ENCODE measurements around the gene PPM1A. TPM values are rescaled to one million over a fixed set of nuclear protein-coding genes. Genes with fewer than 3 reads are reported as not detected.

The PPM1A gene
- total and polyA plus RNA-seq, 9 of the 15 experiments (the other 6 are each of a cell fraction or from before 2014, with no cell fraction given), result 5.5 to 23.9 (median 15.2) TPM

DNA sequence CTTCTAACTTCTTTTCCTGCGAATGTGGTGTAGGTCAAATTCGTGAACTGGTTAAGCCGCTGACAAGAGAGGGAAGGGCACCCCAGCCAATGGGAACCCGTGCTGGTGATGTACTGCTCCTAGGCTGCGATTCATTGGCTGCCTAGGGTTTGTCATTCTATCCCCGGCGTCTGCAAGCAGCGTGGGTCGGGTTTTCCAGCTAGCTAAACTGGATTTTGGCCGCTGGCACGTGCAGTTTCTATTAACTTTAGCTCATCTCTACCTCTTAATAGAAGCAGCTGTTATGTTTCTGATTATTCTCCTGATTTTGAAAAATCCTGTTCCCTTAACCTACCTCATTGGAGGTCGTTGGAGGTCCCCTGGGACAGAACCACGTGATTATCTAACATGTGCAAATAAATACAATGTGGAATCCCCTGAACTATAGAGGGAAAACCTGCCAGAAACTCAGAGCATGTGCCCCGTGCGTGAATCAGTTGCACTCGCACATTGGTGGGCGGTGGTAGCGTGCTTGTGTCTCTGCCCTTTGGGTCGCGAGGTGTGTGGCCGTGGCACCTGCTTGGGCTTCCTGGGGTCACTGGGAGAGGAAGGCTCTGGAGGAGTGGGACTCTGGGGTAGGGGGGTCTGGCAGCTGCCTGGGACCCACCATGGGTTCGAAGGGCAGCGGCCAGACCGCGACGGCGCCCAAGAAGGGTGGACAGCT is 876 bp upstream of the PPM1A start (continued):
- TF ChIP-seq MGA (IDR thresholded peaks at IDR 0.05) (peak; percentile 90), POLR2AphosphoS2 (IDR thresholded peaks at IDR 0.05; ENCODE audit: low read length) (no peak), ARID1B (IDR thresholded peaks at IDR 0.05) (no peak), TCF3 (CRISPR knock-in tag; IDR thresholded peaks at IDR 0.05) (no peak), NBN (IDR thresholded peaks at IDR 0.05; ENCODE audit: low read depth) (no peak), HMGN3 (IDR thresholded peaks at IDR 0.05; ENCODE audit: borderline replicate concordance, extremely low read depth, insufficient read length, low read depth, low read length) (no peak), JUN (IDR thresholded peaks at IDR 0.05; ENCODE audit: borderline replicate concordance, low read depth, low read length) (no peak), JUN (CRISPR knock-in tag; IDR thresholded peaks at IDR 0.05; ENCODE audit: borderline replicate concordance) (no peak), KLF10 (CRISPR knock-in tag; IDR thresholded peaks at IDR 0.05) (no peak), ZKSCAN1 (IDR thresholded peaks at IDR 0.05; ENCODE audit: low read depth, low read length) (no peak), MAFG (tag; conservative IDR thresholded peaks at IDR 0.05) (no peak), POLR2AphosphoS5 (IDR thresholded peaks at IDR 0.05; ENCODE audit: control insufficient read depth, insufficient read depth, low read depth, low read length) (peak; percentile 38; the same call in 1 of the 2 replicates), RBM25 (IDR thresholded peaks at IDR 0.05; ENCODE audit: low read depth, low read length, severe bottlenecking) (peak; percentile 32), HEY1 (CRISPR knock-in tag; IDR thresholded peaks at IDR 0.05; ENCODE audit: borderline replicate concordance) (no peak), STAG1 (CRISPR knock-in tag; IDR thresholded peaks at IDR 0.05; ENCODE audit: borderline replicate concordance) (no peak)
- TF ChIP-seq, protein P1, sequence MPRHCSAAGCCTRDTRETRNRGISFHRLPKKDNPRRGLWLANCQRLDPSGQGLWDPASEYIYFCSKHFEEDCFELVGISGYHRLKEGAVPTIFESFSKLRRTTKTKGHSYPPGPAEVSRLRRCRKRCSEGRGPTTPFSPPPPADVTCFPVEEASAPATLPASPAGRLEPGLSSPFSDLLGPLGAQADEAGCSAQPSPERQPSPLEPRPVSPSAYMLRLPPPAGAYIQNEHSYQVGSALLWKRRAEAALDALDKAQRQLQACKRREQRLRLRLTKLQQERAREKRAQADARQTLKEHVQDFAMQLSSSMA (CRISPR knock-in tag; IDR thresholded peaks at IDR 0.05), result no peak

Data from K562 (cell line).